Mesodermal cell (in vitro differentiated cells): ENCODE data around the gene C2CD5.
"Not testable (repeated sequence)": the region's sequence is repeated elsewhere in the genome, so short reads cannot be mapped to it uniquely, and the experiment has no call there.

Experiments
- H3K27ac ChIP-seq: 2 replicates; pipeline ENCODE4 v1.7.0; 2013; ENCODE audit warnings: mild to moderate bottlenecking, low read depth, low read length, moderate library complexity; ENCODE audit not compliant: severe bottlenecking
- H3K36me3 ChIP-seq: 2 replicates; pipeline ENCODE4 v1.7.1; 2013; ENCODE audit warnings: mild to moderate bottlenecking, low read length, moderate library complexity; ENCODE audit not compliant: control insufficient read depth, insufficient read depth
- H3K4me1 ChIP-seq: one replicate; pipeline ENCODE4 v1.7.1; 2013; ENCODE audit warnings: mild to moderate bottlenecking, low read length; ENCODE audit not compliant: insufficient read depth, control insufficient read depth, poor library complexity, severe bottlenecking
- H3K4me3 ChIP-seq: 2 replicates; pipeline ENCODE4 v1.7.0; 2013; ENCODE audit warnings: low read length, control low read depth, mild to moderate bottlenecking; ENCODE audit not compliant: insufficient read depth, poor library complexity, severe bottlenecking; ENCODE audit errors: extremely low read depth
- H3K9me3 ChIP-seq: 2 replicates; pipeline ENCODE4 v1.7.1; 2013; ENCODE audit warnings: mild to moderate bottlenecking, low read length, moderate library complexity; ENCODE audit not compliant: control insufficient read depth
- WGBS, 2 experiments: methylation state at CpG; one replicate each; pipeline ENCODE4 v1.1.5; 2013; ENCODE audit warnings: missing lambda C conversion rate in 2 of 2; ENCODE audit not compliant: insufficient coverage in 2 of 2; 5-methylcytosine and 5-hydroxymethylcytosine counted together

C2CD5 gene

DNA sequence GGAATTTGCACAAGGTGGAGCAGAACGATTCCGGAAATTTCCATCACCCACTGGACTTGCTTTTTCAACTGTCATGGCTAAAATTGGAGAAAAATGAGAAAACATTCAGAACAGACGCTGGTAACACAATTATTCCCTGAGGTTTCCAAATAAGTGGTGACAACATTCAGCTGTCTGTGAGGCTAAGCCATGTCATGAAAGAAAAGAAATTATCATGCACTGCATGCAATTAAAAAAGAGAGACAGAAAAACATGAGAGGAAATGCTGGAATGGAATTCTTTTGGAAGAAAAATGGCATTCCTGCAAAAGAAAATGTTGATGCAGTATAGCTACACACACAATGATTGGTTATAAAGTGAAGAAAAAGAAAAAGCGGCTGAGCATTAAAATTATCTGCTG is 87.3 kb downstream of the C2CD5 start:
- peaks cover 5% of the 10 kb centered on the region for H3K36me3 ChIP-seq
- 100% methylated on average over 2 of the region's 4 CpGs; no CpG with 5 or more reads in 1 of the 2 experiments for WGBS, 2 experiments
- no peak overlapping the region for H3K4me3 ChIP-seq
- H3K4me1 ChIP-seq: no peaks in the 10 kb centered on the region
- no peak overlapping the region for H3K27ac ChIP-seq
- no peaks in the 10 kb centered on the region for H3K9me3 ChIP-seq

DNA sequence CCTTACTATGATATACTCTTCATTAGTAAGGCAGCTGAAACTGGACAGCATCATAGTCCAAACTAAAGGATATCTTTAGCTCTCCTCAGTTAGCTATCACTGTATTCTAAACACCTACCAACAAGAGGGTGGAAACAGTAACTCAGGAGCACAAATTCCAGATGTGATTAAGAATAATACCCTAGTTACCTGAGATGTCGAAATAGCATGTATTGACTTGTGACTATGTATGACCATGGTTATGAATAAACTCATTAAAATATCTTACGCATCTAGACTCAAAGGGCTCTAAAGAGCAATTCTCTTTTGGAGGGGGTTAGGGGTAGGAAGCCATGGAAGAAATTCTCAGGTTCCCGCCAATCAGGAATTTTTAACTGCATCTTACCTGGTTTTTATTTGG is 90.8 kb downstream of the C2CD5 start:
- Histone ChIP-seq H3K4me3 (no peak overlapping the region), H3K27ac (no peak overlapping the region), H3K9me3 (no peaks in the 10 kb centered on the region), H3K36me3 (peaks cover 4% of the 10 kb centered on the region), H3K4me1 (no peaks in the 10 kb centered on the region)
- WGBS, 2 experiments: 86% methylated on average over 1 of the region's 3 CpGs; no CpG with 5 or more reads in 1 of the 2 experiments

DNA sequence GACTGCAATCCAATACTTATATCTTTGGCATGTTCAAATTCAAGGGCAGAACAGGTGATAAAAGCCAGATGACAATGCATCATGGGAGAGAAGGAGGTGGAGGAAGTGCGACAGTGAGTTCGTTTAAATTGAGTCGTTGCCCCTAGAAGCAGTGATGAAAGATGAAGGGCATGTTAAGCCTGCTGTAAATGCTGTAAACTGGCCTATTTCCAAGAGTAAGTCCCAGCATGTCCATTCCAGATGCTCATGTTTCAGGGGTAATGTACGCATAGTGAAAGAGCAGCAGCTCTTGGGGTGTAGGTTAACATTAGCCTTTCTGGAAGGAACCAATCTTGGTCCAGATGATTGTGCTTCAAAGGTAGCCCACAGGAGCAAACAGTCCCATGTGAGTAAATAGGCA is 97.1 kb downstream of the C2CD5 start:
- WGBS, 2 experiments: 94% methylated on average over 4 of the region's 4 CpGs
- Histone ChIP-seq H3K27ac (no peak overlapping the region), H3K36me3 (no peaks in the 10 kb centered on the region), H3K4me3 (no peak overlapping the region), H3K9me3 (no peaks in the 10 kb centered on the region), H3K4me1 (peaks cover 7% of the 10 kb centered on the region)

DNA sequence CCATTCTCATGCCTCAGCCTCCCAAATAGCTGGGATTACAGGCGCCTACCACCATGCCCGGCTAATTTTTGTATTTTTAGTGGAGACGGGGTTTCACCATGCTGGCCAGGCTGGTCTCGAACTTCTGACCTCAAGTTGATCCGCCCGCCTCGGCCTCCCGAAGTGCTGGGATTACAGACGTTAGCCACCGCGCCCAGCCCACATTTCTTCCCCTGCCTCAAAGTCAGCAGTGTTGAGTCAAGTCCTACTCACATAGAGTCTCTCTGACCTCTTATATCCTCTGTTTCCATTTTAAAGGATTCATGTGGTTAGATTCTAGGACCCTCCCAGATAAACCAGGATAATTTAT is 100.1 kb downstream of the C2CD5 start:
- not testable (repeated sequence) for H3K27ac ChIP-seq, H3K4me3 ChIP-seq, H3K4me1 ChIP-seq, H3K36me3 ChIP-seq, H3K9me3 ChIP-seq
- WGBS, 2 experiments: 91% methylated on average over 7 to 8 of the region's 11 CpGs

DNA sequence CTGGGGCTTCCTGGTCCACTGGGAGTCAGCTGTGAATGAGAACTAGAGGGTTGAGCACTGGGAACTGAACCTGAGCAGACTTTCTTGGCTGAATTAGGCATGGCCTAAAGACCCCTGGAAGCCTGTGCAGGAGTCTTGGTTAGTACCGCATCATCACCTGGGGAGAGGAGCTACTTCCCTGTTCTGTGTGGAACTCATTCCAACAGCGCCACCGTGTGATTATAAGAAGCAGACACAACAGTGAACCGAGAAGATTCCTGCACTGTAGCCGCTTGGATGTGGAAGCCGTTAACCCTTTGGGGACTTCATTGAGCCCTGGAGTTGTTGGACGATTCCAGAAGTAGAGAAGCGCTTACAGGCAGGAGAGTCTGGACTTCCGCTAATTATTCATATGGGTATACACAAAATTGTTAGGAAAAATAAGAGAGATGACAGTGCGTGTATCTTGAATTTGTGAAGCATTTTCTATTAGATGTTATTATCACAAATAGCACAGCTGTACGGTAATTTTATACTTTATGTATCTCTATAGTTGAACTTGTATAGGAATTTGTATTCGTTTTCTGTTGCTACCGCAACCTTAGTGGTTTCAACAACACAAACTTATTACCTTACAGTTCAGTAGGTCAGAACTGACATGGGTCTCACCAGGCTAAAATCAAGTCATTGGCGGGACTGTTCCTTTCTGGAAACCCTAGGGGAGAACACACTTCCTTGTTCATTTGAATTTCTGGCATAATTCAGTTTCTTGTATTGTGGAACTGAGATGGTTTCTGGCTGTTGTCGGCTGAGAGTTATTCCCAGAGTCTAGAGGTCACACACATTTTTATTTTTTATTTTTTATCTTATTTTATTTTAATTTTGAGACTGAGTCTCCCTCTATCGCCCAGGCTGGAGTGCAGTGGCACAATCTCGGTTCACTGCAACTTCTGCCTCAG is 100.7 kb downstream of the C2CD5 start:
- no peaks in the 10 kb centered on the region for H3K9me3 ChIP-seq
- H3K36me3 ChIP-seq: no peaks in the 10 kb centered on the region
- H3K4me3 ChIP-seq: no peak overlapping the region
- H3K27ac ChIP-seq: no peak overlapping the region
- H3K4me1 ChIP-seq: peaks cover 7% of the 10 kb centered on the region
- 35 to 36% methylated on average over 9 of the region's 17 CpGs for WGBS, 2 experiments

DNA sequence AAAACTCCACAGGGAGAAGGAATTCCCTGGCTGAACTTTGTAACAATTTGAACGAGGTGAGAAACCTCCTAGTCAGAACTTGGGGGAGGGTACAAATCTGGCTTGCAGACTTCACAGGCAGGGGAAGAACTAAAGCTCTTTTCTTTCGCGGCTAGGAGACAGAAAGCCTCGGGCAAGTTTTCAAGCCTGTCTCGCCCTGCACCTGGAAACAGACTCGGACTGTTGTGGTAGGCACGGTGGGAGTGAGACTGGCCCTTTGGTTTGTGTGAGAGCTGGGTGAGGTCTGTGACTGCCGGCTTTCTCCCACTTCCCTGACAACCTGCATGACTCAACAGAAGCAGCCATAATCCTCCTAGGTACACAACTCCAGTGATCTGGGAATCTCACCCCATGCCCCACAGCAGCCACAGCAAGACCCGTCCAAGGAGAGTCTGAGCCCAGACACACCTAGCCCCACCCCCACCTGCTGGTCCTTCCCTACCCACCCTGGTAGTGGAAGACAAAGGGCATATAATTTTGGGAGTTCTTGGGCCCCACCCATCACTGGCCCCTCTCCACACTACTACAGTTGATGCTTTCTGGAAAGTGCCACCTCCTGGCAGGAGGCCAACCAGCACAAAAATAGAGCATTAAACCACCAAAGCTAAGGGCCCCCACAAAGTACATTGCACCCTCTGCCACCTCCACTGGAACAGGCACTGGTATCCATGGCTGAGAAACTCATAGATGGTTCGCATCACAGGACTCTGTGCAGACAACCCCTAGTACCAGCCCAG is 107.1 kb downstream of the C2CD5 start:
- Histone ChIP-seq H3K9me3 (no peaks in the 10 kb centered on the region), H3K4me3 (no peak overlapping the region), H3K36me3 (no peaks in the 10 kb centered on the region), H3K27ac (no peak overlapping the region), H3K4me1 (no peaks in the 10 kb centered on the region)
- 52 to 60% methylated on average over 6 to 7 of the region's 10 CpGs for WGBS, 2 experiments

DNA sequence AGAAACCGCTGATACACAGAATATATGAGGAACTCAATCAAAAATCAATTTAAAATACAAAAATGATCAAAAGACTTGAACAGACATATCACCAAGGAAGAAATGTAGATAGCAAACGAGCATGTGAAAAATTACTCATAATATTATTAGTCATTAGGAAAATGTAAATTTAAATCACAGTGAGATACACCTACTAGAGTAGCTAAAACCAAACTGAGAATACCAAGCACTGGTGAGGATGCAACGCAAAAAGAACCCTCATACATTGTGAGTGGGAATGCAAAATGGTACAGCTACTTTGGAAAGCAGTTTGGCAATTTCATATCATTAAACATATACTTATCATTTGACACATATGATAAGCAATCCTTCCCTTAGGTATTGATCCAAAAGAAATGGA is 108.8 kb downstream of the C2CD5 start:
- no peaks in the 10 kb centered on the region for H3K36me3 ChIP-seq
- H3K4me1 ChIP-seq: no peaks in the 10 kb centered on the region
- 100% methylated on average over 1 of the region's 3 CpGs; no CpG with 5 or more reads in 1 of the 2 experiments for WGBS, 2 experiments
- no peak overlapping the region for H3K27ac ChIP-seq
- no peak overlapping the region for H3K4me3 ChIP-seq
- no peaks in the 10 kb centered on the region for H3K9me3 ChIP-seq

DNA sequence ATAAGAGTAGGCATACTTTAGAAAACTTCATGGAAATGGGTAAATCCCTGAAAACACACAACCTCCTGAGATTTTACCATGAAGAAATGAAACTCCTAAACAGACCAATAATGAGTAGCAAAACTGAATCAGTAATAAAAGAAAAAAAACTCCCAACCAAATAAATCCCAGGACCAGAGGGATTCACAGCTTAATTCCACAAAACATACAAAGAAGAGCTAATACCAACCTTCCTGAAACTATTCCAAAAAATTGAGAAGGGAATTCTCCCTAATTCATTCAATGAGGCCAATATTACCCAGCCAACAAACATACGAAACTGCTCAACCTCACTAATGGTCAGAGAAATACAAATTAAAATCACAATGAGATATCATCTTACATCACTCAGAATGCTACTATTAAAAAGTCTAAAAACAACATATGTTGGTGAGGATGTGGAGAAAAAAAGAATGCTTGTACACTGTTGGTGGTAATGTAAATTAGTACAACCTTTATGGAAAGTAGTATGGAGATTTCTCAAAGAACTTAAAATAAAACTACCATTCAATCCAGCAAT is 112.6 kb downstream of the C2CD5 start:
- H3K9me3 ChIP-seq: no peaks in the 10 kb centered on the region
- no peaks in the 10 kb centered on the region for H3K4me1 ChIP-seq
- H3K36me3 ChIP-seq: no peaks in the 10 kb centered on the region
- WGBS, 2 experiments: no CpG with 5 or more reads among the region's 1 CpG
- no peak overlapping the region for H3K4me3 ChIP-seq
- no peak overlapping the region for H3K27ac ChIP-seq

DNA sequence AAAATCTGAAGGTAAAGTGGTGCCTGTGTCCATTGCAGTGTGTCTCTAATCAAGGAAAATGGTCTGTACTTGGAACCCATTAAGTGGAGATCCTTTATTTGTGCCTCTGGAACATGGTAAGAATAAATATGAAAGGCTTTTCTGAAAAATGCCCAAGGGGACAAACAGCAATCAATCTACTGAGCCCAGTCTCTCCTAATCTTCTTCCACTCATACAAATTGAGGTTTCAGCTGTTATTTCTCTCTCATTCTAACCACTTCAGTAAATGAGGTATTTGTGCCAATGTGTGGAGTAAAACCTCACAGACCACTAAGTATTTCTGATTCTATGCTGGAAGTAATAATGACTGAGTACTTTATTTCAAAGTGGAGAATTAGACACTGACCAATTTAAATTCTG is 127.5 kb downstream of the C2CD5 start:
- Histone ChIP-seq H3K9me3 (no peaks in the 10 kb centered on the region), H3K4me1 (no peaks in the 10 kb centered on the region), H3K27ac (no peak overlapping the region), H3K4me3 (no peak overlapping the region), H3K36me3 (no peaks in the 10 kb centered on the region)

DNA sequence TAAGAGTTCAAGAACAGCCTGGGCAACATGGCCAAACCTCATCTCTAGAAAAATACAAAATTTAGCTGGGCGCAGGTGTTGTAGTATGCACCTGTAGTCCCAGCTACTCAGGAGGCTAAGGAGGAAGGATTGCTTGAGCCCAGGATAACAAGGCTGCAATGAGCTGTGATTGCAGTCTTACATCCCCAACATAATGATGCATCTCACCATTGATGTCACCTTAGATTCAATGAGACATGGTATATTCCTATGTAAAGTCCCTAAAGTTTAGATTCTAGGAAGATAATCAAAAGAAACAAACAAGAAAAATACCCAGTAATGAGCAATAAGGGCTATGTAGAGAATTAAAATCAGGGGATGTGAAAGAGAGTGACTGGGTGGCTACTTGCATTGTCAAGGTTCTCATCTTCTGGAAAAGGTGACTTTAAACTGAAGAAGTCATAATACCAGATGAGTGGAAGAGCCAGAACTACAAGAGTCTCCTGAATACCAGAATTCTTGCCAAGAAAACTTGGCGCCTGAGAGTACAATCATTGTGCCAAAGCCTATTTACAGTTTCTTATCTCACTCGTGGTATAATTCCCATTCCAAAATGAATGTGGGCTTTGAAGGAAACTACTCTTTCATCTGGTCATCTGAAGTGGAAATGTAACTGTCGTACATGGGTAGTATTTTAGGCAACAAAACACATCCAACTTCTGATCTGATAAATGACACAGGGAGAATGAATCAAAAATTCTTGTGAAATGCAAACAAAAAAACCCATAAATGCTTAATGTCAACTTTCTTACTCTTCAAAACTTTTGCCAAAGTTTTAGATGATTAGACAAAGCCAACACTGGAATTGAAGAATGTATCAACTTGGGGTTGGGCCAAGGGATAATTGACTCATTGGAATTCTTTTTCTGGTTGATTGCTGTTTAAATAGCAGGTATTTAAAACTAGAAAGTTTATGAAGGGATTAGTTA is 128.7 kb downstream of the C2CD5 start:
- Histone ChIP-seq H3K36me3 (no peaks in the 10 kb centered on the region), H3K27ac (no peak overlapping the region), H3K4me1 (no peaks in the 10 kb centered on the region), H3K9me3 (no peaks in the 10 kb centered on the region), H3K4me3 (no peak overlapping the region)
- 80 to 100% methylated on average over 1 to 2 of the region's 4 CpGs for WGBS, 2 experiments
